HepG2 (cell line): ENCODE data around the gene OR6C76. TPM values are rescaled to one million over a fixed set of nuclear protein-coding genes. Genes with fewer than 3 reads are reported as not detected.

Experiments used
- ATAC-seq: fragments of 200-7000 bp; cut with Tn5 transposase; 3 replicates; pipeline ENCODE4 v1.9.1; 2020; ENCODE audit warnings: mild to moderate bottlenecking, moderate library complexity
- BruUV-seq: library from RNA; stranded (reverse); fragments of 400-500 nt; replicated peaks from 2 replicates; lab custom pipeline; 2021; lab: Mats Ljungman, UMichigan
- CTCF ChIA-PET: fragments of 300-600 bp; formaldehyde crosslinking; extraction: SDS; loops from one replicate; lab custom pipeline; 2021; ENCODE audit warnings: low total read pairs, inconsistent platforms, low intra/inter-chr PET ratio; lab: Yijun Ruan, JAX
- POLR2A ChIA-PET: fragments of 350-600 bp; sonication (Branson Sonifier 250); formaldehyde crosslinking; loops from one replicate; lab custom pipeline; 2020; ENCODE audit warnings: antibody characterized with exemption, inconsistent platforms; lab: Yijun Ruan, JAX
- DNase-seq: peaks from one replicate; pipeline ENCODE4 v3.0.0-alpha.2; 2015; ENCODE audit warnings: low spot score
- FAIRE-seq: peaks from 3 replicates; lab custom pipeline; 2011; peaks lifted over from hg19 to GRCh38; lab: Jason Lieb, UNC
- H2AFZ ChIP-seq: one replicate; pipeline ENCODE4 v1.6.1; 2011; ENCODE audit warnings: low read length, inconsistent platforms
- H3K27ac ChIP-seq: fragments of 300-600 bp; 3 replicates; pipeline ENCODE4 v1.8.0; 2011; ENCODE audit warnings: mixed run types, mild to moderate bottlenecking, mixed read lengths, low read length, inconsistent platforms; ENCODE audit not compliant: insufficient read depth; ENCODE audit errors: extremely low read length
- H3K27me3 ChIP-seq, 2 experiments: fragments of 200-600 bp in 1 of 2; 2 replicates in 1 of 2; 3 replicates in 1 of 2; pipeline versions ENCODE4 v1.6.0 to v1.8.0; 2011; ENCODE audit warnings: low read length in 2 of 2, mild to moderate bottlenecking in 2 of 2, moderate library complexity in 2 of 2, inconsistent platforms in 1 of 2; ENCODE audit not compliant: insufficient read depth in 2 of 2, control insufficient read depth in 1 of 2
- H3K36me3 ChIP-seq, 2 experiments: fragments of 200-600 bp in 1 of 2; replicated peaks in 1 of 2; 2 replicates in 1 of 2; 3 replicates in 1 of 2; pipeline versions ENCODE4 v1.5.1 to v1.8.0; 2011; ENCODE audit warnings: low read length in 2 of 2, inconsistent platforms in 1 of 2; ENCODE audit not compliant: insufficient read depth in 2 of 2, control insufficient read depth in 1 of 2
- H3K4me1 ChIP-seq: 2 replicates; pipeline ENCODE4 v1.5.1; 2012; ENCODE audit warnings: low read length, inconsistent platforms; ENCODE audit not compliant: insufficient read depth
- H3K4me2 ChIP-seq: 2 replicates; pipeline ENCODE4 v1.6.0; 2011; ENCODE audit warnings: low read depth, low read length, inconsistent platforms
- H3K4me3 ChIP-seq, 3 experiments: fragments of 200-600 bp in 1 of 3; sonication (generic), shearing (Covaris generic) in 1 of 3; replicated peaks in 1 of 3; 2 replicates each; pipeline ENCODE4 v1.5.1; 2011 to 2016; ENCODE audit warnings: low read length in 3 of 3, inconsistent platforms in 2 of 3, low read depth in 2 of 3, mild to moderate bottlenecking in 2 of 3, control low read depth in 1 of 3, mixed read lengths in 1 of 3; ENCODE audit not compliant: insufficient read depth in 1 of 3
- H3K79me2 ChIP-seq: one replicate; pipeline ENCODE4 v1.6.1; 2011; ENCODE audit warnings: low read length, inconsistent platforms; ENCODE audit not compliant: insufficient read depth
- H3K9ac ChIP-seq: 2 replicates; pipeline ENCODE4 v1.6.0; 2011; ENCODE audit warnings: mild to moderate bottlenecking, low read depth, low read length, inconsistent platforms; ENCODE audit not compliant: insufficient read depth
- H3K9me3 ChIP-seq: 2 replicates; pipeline ENCODE4 v1.5.1; 2012; ENCODE audit warnings: mild to moderate bottlenecking, low read length
- H4K20me1 ChIP-seq: 2 replicates; pipeline ENCODE4 v1.6.0; 2011; ENCODE audit warnings: inconsistent platforms, mild to moderate bottlenecking, low read length, moderate library complexity; ENCODE audit not compliant: insufficient read depth
- DMAP1 ChIP-seq: IDR thresholded peaks from 2 replicates; pipeline ENCODE4 v1.6.1; 2016
- ERF ChIP-seq: IDR thresholded peaks from 2 replicates; pipeline ENCODE4 v1.6.1; 2018; ENCODE audit warnings: missing biosample characterization, missing genetic modification reagents
- MEIS2 ChIP-seq: sonication (generic); formaldehyde crosslinking; IDR thresholded peaks from 2 replicates; pipeline ENCODE4 v1.9.0; 2021; ENCODE audit warnings: mild to moderate bottlenecking, missing genetic modification reagents
- NCOA2 ChIP-seq: sonication (generic); formaldehyde crosslinking; IDR thresholded peaks from 2 replicates; pipeline ENCODE4 v1.8.0; 2022; ENCODE audit warnings: inconsistent platforms
- RAD51 ChIP-seq: fragments of 450-650 bp; IDR thresholded peaks from 2 replicates; pipeline ENCODE4 v1.6.1; 2016; ENCODE audit warnings: borderline replicate concordance
- RFX1 ChIP-seq: fragments of 450-650 bp; IDR thresholded peaks from 2 replicates; pipeline ENCODE4 v1.6.1; 2017
- U2AF2 ChIP-seq: fragments of 200-400 bp; formaldehyde crosslinking; IDR thresholded peaks from 2 replicates; pipeline ENCODE4 v1.6.1; 2017; ENCODE audit warnings: low read depth, mild to moderate bottlenecking, low read length
- ZNF12 ChIP-seq: sonication (generic); formaldehyde crosslinking; IDR thresholded peaks from 2 replicates; pipeline ENCODE4 v1.5.0; 2020; ENCODE audit warnings: missing genetic modification reagents
- ZNF292 ChIP-seq: sonication (generic); formaldehyde crosslinking; IDR thresholded peaks from 2 replicates; pipeline ENCODE4 v1.8.1; 2022; ENCODE audit warnings: mild to moderate bottlenecking, low read depth, missing genetic modification reagents, borderline replicate concordance
- ZNF30 ChIP-seq: sonication (generic); formaldehyde crosslinking; IDR thresholded peaks from 2 replicates; pipeline ENCODE4 v1.5.0; 2020; ENCODE audit warnings: mild to moderate bottlenecking, missing genetic modification reagents
- ZNF550 ChIP-seq: sonication (generic); formaldehyde crosslinking; IDR thresholded peaks from 2 replicates; pipeline ENCODE4 v1.4.0; 2020; ENCODE audit warnings: mild to moderate bottlenecking, missing genetic modification reagents, borderline replicate concordance
- ZNF709 ChIP-seq: sonication (generic); formaldehyde crosslinking; IDR thresholded peaks from 2 replicates; pipeline ENCODE4 v1.5.0; 2020; ENCODE audit warnings: mild to moderate bottlenecking, missing genetic modification reagents
- ZNF775 ChIP-seq: sonication (generic); formaldehyde crosslinking; IDR thresholded peaks from 2 replicates; pipeline ENCODE4 v1.4.0; 2020; ENCODE audit warnings: missing genetic modification reagents, mild to moderate bottlenecking, moderate library complexity, borderline replicate concordance
- ZNF792 ChIP-seq: IDR thresholded peaks from 2 replicates; pipeline ENCODE4 v1.6.1; 2016
- ZNF891 ChIP-seq: sonication (generic); formaldehyde crosslinking; IDR thresholded peaks from 2 replicates; pipeline ENCODE4 v1.5.0; 2020; ENCODE audit warnings: mild to moderate bottlenecking, missing genetic modification reagents
- WGBS: methylation state at CpG from one replicate; pipeline ENCODE4 v1.1.6; 2017; ENCODE audit warnings: low lambda C conversion rate; 5-methylcytosine and 5-hydroxymethylcytosine counted together
- in situ Hi-C: cut with HindIII; loops from 2 replicates; pipeline ENCODE4 v1.10.0; 2017; ENCODE audit warnings: low pct_unique_long_range_greater_than_20kb; ENCODE audit not compliant: extremely low pct_ligation_motif_present
- intact Hi-C: fragments of 100-400 bp; cut with micrococcal nuclease; formaldehyde crosslinking; loops from one replicate; pipeline ENCODE4 v1.10.0; 2022; ENCODE audit not compliant: unreplicated experiment
- polyA plus RNA-seq, 8 experiments: library from polyadenylated mRNA; depleted of rRNA in 3 of 8; stranded (reverse) in 7 of 8; unstranded in 1 of 8; fragments of >200 nt; fragmentation: Illumina TruSeq in 4 of 8; extraction: Trizol in 4 of 8; gene quantifications; 2 replicates each; pipeline versions ENCODE4 v1.2.1 to v1.2.3, GENCODE V29; 2011 to 2016; ENCODE audit warnings: low read depth in 4 of 8, missing spikeins in 1 of 8, mixed read lengths in 1 of 8; ENCODE audit not compliant: insufficient read depth in 1 of 8
- total RNA-seq, 5 experiments: library from RNA; depleted of rRNA; stranded (reverse); fragments of >200 nt; fragmentation: Illumina TruSeq; extraction: Trizol; gene quantifications; 2 replicates each; pipeline ENCODE4 v1.2.3, GENCODE V29; 2016; ENCODE audit warnings: low read depth in 1 of 5
- TF ChIP-seq, protein P1 (sequence below): conservative IDR thresholded peaks from 2 replicates; pipeline ENCODE4 v1.6.1; 2018; ENCODE audit warnings: missing genetic modification reagents
- TF ChIP-seq, protein P2 (sequence below): sonication (generic); formaldehyde crosslinking; IDR thresholded peaks from 2 replicates; pipeline ENCODE4 v1.5.1; 2020; ENCODE audit warnings: mild to moderate bottlenecking, missing genetic modification reagents, moderate library complexity

Gene OR6C76
- total and polyA plus RNA-seq, 2 of the 13 experiments (the other 11 are each of a cell fraction or from before 2014, with no cell fraction given), result not detected

DNA sequence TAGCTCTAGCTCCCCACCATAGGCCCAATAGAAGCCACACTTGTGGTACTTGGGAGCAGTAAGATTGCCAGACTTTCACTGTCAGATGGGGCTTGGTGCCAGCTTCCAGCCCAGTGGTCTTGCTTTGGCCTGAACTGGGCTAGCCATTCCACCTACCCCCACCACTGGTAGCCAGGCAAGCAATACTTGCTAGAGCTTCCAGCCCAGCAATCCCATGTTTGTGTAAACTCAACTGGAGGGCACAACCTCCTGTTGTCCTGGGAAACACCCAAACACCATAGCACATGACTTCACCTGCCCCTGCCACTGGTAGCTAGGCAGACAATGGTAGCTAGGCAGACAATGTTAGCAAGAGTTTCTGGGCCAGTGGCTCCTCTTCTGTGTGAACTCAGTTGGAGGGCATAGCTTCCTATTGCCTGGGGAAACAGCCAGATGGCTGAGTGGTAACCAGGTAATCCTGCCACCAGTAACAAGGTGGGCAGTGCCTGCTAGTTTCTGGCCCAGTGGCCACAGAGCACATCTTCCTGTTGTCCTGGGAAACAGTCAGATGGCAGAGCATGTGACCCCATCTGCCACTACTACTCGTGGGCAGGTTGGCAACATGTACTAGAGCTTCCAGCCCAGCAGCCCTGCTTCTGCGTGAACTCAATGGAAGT is 5.6 kb upstream of the OR6C76 start:
- Histone ChIP-seq H4K20me1 (no peaks in the 10 kb centered on the region), H3K36me3 (no peaks in the 10 kb centered on the region), H3K27me3 (no peaks in the 10 kb centered on the region), H3K4me2 (no peak overlapping the region), H3K9ac (no peak overlapping the region), H3K4me1 (peaks cover 3% of the 10 kb centered on the region; the same call in 1 of the 2 replicates), H3K27ac (no peak overlapping the region), H3K4me3 (no peak overlapping the region), H3K79me2 (no peaks in the 10 kb centered on the region), H2AFZ (no peak overlapping the region), H3K9me3 (no peaks in the 10 kb centered on the region)
- no peak for DNase-seq
- WGBS, result 44% methylated on average over 2 of the region's 2 CpGs
- no TSS peak for BruUV-seq
- no peak for FAIRE-seq
- no peak for TF ChIP-seq ZNF891 (CRISPR knock-in tag)
- ChIA-PET POLR2A (no interaction called here), CTCF (no interaction called here)
- intact Hi-C loops, result no loop called here
- in situ Hi-C loops, result no loop called here
- no peak for ATAC-seq

DNA sequence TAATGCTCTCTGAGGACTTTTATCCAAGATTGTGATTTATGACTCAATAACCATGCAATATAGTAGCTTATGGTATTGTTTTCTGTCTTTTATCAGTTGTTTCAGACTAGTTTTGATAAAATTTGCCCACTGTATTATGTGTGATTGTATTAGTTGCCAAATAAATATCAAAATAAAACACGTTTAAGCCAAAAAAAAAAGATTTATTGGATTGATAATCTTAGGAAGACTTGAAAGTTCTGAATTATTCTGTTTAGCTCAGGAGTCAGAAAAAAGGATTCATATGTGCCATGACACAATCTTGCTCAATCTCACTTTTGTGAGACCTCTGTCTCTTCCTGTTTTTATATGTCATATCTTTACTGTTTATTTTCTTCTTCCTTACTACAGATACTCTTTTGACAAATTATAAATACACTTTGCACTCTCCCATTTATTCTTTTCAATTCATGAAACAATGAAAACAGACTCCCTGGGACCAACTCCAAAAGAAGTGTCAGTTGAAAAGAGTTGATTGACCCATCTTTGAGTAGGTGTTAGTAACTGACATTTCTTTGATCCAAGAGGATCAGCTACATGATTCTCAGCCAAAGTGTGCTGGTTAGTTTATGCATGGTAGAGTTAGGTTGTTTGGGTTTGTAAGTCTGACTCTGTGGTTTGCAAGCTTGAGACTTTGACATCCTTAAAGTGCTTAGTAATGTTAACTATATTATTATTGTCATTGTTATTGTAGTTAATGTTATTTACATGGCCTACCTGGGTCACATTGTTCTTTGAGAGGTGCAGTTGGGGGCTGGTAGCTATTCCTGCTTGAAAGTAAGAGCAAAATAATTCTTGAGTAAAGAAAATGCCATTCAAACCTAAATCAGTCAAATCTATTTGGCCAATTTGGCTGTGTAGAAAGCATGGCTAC is 2.5 kb downstream of the OR6C76 start:
- POLR2A ChIA-PET, result no interaction called here
- in situ Hi-C loops, result loop anchor here (25.0 kb wide), 1 partner anchor 241 kb away; no protein-coding TSS in a partner anchor
- 2% methylated on average over 1 of the region's 1 CpG for WGBS
- Histone ChIP-seq H2AFZ (no peak overlapping the region), H3K4me3 (no peak overlapping the region), H3K27me3 (no peaks in the 10 kb centered on the region), H3K79me2 (no peaks in the 10 kb centered on the region), H3K4me2 (no peak overlapping the region), H3K27ac (no peak overlapping the region), H3K4me1 (no peaks in the 10 kb centered on the region), H3K9me3 (no peaks in the 10 kb centered on the region), H3K36me3 (no peaks in the 10 kb centered on the region), H3K9ac (no peak overlapping the region), H4K20me1 (no peaks in the 10 kb centered on the region)
- CTCF ChIA-PET, result no interaction called here
- no TSS peak for BruUV-seq
- intact Hi-C loops, result no loop called here
- DNase-seq, result no peak
- no peak for ATAC-seq
- no peak for FAIRE-seq
- TF ChIP-seq U2AF2, result no peak
- no peak for TF ChIP-seq DMAP1 (CRISPR knock-in tag)
- TF ChIP-seq MEIS2 (CRISPR knock-in tag), result no peak
- TF ChIP-seq, protein P1, sequence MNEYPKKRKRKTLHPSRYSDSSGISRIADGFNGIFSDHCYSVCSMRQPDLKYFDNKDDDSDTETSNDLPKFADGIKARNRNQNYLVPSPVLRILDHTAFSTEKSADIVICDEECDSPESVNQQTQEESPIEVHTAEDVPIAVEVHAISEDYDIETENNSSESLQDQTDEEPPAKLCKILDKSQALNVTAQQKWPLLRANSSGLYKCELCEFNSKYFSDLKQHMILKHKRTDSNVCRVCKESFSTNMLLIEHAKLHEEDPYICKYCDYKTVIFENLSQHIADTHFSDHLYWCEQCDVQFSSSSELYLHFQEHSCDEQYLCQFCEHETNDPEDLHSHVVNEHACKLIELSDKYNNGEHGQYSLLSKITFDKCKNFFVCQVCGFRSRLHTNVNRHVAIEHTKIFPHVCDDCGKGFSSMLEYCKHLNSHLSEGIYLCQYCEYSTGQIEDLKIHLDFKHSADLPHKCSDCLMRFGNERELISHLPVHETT (CRISPR knock-in tag), result no peak
- no peak for TF ChIP-seq RAD51
- no peak for TF ChIP-seq ZNF292 (CRISPR knock-in tag)
- no peak for TF ChIP-seq ERF
- no peak for TF ChIP-seq ZNF30 (CRISPR knock-in tag)
- TF ChIP-seq ZNF550 (CRISPR knock-in tag), result no peak
- TF ChIP-seq NCOA2 (CRISPR knock-in tag), result no peak
- TF ChIP-seq ZNF792 (CRISPR knock-in tag), result no peak
- TF ChIP-seq ZNF12 (CRISPR knock-in tag), result no peak
- TF ChIP-seq ZNF709 (CRISPR knock-in tag), result no peak
- TF ChIP-seq, protein P2, sequence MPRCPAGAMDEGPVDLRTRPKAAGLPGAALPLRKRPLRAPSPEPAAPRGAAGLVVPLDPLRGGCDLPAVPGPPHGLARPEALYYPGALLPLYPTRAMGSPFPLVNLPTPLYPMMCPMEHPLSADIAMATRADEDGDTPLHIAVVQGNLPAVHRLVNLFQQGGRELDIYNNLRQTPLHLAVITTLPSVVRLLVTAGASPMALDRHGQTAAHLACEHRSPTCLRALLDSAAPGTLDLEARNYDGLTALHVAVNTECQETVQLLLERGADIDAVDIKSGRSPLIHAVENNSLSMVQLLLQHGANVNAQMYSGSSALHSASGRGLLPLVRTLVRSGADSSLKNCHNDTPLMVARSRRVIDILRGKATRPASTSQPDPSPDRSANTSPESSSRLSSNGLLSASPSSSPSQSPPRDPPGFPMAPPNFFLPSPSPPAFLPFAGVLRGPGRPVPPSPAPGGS (CRISPR knock-in tag), result no peak
- TF ChIP-seq RFX1, result no peak
- no peak for TF ChIP-seq ZNF775
